ENCODE results near the gene SMYD5.

SMYD5 gene

DNA sequence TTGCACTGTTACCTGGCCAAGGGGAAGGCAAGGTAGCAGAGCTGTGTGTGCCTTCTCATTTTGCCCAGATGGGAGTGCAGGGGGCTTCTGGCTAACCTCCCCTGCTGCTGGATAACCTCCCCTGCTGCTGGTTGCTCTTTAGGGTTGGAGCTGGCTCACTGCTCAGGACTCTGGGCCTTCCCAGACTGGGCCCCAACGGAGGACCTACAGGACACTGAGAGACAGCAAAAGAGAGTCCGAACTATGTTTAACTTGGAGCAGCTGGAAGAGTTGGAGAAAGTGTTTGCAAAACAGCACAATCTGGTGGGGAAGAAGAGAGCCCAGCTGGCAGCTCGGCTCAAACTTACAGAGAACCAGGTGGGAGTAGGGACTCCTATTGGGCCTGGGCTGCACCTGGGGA, 5.8 kb upstream of the SMYD5 start:
- no peak for DNase-seq

DNA sequence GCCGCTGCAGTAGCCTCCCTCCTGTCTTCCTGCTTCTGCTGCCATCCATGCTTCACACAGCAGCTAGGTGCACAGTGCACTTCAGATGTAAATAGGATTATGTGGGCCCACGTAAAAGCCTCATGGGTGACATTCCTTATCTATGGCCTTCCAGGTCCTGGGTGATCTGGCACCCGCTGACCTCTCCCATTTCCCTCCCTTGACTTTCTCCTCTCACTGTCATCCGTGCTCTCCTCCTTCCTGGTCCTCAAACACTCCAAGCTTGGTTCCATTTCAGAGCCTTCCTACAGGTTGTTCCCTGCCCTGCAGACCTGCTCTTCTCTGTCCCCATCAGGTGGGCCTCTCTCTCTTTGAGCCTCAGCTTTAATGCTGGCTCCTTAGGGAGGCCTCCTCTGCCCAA, 4.0 kb upstream of the SMYD5 start:
- no peak for DNase-seq

DNA sequence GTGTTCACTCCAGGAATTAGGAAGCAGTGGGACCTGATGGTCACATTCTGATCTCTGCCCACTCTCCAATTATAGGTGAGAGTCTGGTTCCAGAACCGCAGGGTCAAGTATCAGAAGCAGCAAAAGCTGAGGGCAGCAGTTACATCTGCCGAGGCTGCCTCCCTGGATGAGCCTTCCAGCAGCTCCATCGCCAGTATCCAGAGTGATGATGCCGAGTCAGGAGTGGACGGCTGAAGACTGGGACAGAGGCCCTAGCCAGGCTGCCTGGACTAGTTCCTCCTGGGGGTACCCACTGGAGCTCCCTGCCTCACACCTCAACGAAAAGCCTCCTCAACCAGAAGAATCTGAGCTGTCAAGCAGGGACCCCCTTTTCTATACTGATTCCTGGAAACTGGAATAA, 3.3 kb upstream of the SMYD5 start:
- DNase-seq: no peak

DNA sequence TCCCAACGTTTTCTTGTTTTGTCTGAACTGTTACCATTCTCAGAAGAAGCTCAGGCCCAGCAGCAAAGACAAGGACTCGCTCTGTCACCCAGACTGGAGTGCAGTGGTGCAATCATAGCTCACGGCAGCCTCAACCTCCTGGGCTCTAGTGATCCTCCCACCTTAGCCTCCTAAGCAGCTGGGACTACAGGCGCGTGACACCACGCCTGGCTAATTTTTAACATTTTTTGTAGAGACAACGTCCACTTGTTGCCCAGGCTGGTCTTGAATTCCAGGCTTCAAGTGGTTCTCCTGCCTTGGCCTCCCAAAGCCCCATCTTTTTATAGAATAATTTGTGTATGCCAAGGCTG, 2.0 kb upstream of the SMYD5 start:
- DNase-seq: no peak

DNA sequence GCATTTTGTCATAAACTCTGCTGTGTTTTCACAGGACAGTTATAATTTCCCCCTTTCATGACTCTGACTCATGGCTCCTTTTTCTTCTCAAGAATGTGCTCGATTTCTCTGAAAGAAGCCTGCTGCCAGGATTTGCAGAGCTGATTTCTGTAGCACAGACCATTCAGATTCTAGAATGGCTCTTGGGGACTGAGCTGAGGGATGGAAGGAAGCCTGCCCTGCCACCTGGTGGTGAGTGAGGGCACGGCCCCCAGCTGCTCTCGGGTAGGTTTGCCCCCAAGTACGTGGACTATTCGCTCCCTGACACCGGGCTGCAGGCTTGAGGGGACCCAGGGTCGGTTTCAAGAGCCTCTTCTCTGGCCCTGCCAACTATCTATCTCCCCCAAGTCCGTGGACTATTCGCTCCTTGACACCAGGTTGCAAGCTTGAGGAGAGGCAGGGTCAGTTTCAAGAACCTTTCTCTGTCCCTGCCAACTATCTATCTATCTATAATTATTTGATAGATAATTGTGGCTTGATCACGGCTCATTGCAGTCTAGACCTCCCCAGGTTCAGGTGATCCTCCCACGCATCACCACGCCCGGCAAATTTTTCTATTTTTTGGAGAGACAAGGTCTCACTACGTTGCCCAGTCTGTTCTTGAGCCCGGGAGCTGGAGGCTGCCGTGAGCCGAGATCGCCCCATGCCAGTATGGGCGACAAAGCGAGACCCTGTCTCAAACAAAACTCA, 1.4 kb upstream of the SMYD5 start:
- peak; percentile 78 for DNase-seq

DNA sequence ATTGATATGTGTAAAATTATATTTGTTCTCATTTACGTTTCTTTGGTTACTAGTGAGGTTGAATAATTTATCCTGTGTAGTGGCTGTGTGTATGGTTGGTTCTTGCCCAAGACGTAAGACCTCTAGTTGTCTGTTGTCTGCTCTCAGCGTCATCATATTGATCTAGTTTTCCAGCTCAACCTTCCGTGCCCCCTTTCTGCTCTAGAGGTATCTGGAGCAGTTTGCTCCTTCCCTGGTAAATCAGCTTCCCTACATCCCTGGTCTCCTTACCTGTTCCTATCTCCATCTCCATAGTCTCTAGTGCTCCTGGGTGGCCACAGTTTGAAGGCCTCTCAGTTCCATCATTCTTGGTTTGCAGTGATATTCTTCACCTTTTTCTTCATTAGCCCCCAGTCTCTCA, 1.2 kb downstream of the SMYD5 start:
- DNase-seq: no peak

DNA sequence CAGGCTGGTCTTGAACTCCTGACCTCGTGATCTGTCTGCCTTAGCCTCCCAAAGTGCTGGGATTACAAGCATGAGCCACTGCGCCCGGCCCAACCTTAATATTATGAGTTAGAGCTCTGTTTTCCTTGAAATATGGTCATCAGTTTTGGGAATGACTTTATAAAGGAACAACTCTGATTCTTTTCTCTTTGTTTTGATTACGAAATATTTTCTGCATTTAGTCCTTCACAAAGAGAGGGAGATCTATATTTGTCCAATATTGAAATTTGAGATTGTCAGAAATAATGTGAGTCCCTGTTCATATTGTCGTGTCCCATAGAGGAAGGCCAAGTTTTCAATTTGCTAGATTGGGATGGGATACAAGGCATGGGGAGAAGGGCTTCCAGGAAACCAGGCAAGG, 3.1 kb downstream of the SMYD5 start:
- no peak for DNase-seq

DNA sequence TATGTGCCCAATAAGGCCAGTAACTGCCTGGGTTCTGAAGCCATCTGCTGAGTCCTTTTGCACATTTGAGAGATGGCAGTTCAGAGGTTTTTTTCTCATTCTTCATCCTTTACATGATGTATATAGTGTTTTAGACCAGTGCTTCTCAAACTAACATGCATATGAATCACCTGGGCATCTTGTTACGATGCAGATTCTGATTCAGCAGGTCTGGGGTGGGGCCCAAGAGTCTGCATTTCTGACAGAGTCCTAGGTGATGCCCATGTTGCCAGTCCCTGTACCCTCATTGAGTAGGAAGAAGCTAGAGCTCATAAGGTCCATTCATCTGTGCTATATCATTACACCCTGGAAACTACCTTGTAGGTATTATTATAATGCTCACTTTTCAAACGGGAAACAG, 3.8 kb downstream of the SMYD5 start:
- no peak for DNase-seq

DNA sequence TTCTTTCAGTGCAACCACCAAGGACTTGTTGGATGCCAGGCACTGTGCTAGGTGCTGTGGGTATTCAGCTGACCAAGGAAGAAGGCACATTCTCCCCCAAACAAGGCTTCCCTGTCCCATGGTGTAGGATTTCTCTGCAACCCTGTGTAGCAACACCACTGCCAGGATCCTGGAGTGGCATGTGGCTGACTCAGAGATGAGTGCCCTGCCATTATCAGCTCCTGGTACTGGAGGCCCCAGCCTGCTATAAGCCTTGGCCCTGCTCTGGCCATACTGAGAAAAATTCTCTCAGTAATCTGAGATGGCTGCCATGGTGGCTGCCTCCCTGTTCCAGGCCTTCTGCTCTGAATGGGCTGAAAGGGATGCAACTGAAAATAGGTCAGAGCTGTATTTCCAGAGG, 4.3 kb downstream of the SMYD5 start:
- no peak for DNase-seq

DNA sequence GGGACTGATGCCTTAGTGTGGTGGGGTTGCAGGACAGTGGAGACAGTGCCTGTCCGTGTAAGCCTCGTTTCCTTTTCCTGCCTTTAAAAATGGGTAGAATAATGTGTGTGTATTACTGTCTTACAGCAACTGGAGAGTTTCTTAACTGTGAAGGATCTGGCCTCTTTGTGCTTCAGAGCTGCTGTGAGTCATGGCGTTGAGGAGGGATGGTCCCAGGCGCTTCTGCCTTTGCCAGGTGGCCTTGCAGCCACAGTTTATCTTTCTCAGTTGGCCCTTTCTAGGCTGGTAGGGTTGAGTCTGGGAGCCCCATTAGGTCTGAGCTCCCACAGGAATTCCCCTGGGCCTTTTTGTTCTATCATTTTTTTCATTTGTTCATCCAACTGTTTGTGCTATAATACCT, 9.8 kb downstream of the SMYD5 start:
- no peak for DNase-seq

DNA sequence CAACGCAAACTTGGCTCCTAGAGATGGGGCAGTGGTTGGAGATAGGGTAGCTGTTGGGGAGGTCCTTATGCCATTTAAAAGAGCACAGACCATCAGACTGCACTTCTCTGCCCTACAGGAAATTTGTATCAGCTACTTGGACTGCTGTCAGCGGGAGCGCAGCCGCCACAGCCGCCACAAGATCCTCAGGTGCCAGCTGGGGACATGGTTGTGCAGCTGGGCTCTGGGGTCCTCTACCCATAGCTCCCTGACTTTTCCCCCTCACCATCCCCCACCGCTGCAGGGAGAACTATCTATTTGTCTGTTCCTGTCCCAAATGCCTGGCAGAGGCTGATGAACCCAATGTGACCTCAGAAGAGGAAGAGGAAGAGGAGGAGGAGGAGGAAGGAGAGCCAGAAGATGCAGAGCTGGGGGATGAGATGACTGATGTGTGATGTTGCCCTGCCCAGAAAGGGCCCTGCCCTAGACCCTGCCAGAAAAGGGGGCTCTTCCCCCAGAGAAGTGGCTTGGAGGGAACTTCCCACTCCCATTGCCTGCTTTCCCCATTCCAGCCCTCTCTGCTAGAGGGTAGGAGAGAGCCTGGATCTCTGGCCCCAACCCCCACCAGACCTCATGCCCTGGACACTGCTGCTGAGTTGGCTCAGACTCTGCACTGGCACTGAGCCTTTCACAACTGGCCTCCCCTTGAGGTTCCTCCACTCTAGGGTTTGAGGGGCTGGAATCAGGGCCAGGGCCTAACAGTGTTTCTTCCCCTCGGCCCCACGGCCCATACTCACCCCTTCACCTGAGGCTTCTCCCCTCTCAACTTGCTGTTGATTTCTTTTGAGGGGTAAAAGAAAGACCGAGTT, 11.7 kb downstream of the SMYD5 start:
- DNase-seq: no peak

DNA sequence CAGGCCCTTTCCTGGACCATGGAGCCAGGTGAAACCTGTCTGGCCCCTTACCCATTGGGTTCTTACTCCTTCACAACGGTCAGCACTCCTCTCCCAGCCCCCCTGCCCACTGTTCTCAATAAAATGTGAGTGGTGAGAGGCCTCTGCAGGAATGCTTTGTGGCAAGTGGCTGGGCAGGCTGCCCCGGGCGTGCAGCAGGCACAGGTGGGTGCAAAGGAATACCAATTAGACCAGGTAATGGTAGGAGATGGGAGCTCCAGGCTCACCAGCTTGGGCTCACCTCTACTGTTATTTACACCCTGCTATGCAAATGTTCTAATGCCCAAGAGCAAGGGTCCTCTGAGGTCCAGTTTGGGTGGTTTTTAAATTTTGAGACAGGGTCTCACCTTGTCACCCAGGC, 13.0 kb downstream of the SMYD5 start:
- DNase-seq: no peak

DNA sequence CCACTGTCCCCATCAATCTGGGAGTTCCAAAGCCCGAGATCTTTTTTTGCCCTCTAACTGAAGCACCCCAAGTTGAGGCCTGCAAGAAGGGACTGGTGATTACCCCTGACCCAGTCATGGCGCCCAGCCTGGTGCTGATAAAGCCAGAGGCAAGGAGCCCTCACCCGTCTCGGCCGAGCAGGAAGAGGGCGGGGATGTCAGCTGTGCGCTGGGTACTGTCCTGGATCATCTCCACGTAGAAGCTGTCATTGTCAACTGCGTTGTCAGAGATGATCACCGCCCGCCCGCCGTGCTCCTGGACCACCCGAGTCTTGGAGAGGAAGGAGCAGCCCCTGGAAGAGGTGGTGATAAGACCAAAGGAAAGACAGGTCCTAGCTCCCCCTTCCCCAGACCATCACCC, 14.6 kb downstream of the SMYD5 start:
- no peak for DNase-seq

DNA sequence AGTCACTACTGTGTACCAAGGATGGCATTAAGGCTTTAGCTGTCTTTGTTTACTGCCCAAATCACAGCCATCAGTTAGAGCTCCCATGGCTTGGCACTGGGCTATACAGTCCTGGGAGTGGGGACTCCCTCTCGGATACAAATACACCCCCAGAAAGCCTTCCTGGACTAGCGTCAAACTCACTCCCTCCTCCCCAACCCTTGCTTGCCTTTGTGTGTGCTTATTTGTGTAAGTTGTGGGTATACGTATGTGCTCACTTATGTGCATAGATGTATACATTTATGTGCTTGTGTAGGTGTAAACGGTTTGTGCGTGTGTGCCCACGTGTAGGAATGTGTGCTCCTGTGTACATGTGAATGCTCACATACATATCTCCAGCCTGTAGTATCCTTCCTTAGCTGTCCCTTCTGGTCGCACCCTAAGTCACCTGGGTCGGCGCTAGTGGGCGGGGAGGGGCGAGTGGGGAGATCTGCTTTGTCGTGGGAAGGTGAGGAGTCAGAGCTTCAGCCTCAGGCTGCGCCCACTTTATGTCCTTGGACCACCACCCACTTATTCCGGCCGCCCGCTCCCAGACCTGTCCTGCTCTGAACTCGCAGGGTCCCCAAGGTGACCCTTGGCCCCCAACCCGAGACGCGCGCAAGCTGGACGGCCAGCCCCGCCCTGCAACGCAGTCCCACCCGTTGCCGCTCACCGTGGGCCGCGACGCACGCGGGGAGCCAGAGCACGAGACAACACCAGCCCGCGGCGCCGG, 18.5 kb downstream of the SMYD5 start:
- peak; percentile 33 for DNase-seq

DNA sequence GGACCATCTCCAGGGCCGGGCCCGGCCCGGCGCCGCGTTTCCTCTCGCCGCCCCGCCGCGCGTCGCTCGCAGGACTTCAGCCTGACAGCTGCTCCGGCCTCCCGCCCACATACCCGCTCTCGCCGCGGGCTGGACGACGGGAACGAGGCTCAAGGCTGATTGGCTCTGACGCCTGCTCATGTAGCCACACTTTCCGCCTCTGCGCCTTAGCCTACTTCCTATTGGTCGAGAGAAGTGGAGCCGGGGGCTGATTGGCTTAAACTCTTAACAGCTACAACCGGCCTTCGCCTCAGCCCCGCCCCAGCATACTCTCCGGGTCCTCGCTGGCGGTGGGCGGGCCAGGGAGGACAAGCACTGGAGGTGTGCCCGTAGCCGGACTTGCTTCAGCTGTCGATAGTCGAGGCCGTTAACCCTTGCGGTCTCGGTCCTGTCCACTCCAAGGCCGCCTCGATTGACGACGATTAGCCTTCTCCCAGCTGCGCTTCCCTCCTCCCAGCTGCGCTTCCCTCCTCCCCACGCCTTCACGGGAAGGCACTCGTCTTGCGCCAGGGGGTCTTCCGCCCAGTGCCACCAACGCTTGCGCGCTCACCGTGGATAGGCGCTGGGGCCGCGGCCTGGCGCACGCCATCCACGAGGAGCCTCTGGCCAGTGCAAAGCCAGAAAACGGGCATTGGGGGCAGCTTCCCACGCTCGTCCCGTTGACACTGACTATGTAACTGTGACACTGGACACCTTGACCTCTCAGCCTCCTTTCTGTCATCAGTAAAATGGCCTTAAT, 19.3 kb downstream of the SMYD5 start, which contains the start of gene PRADC1:
PRADC1 (minus strand) TSS at position 86 of the 778 bp plus-strand sequence; CDS start at position 7, 79 bp downstream.
- DNase-seq: peak; percentile 96

DNA sequence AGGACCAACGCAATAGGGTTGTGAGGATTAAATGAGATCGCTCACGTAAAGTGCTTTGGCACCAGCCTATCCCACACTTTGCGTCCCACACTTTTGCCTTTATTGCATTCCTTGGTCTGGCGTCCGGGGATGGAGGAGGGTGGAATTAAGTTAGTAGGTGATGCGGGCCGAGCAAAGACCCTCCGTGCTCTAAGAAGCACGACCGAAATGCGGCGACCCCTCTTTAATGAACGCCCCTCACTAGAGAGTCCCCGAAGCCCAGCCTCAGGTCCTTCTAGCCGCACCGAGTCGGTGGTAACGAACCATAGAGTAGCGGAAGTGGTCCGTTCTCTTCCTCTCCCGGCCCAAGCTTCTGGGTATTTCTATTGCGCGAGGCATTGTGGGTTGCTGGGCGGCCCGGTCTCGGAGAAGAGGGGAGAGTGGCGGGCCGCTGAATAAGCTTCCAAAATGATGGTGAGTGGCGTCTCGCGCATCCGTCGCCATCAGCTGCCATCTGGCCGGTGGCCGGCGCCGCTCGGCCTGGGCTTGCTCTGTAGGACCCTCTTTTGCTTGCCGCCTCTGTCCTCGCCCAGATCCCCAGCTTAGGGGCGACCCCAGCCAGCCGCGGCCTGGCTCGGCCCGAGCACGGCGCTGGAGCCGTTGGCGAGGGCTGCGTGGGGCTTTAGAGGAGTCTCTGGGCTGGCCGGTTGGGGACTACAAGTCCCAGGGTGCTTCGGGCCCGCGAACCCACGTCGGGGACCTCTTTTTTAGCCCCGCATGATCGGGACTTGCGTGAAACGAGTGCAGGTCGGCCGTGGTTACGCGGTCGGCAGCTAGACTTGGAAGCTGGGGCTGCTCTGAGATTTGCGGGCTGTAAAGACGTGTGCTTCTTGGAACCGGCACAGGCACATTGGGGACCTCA, 20.1 kb downstream of the SMYD5 start, which contains the start of gene CCT7:
CCT7 (plus strand) TSS at position 377 of the 901 bp plus-strand sequence; CDS start at position 448, 71 bp downstream.
- DNase-seq: peak; percentile 89

DNA sequence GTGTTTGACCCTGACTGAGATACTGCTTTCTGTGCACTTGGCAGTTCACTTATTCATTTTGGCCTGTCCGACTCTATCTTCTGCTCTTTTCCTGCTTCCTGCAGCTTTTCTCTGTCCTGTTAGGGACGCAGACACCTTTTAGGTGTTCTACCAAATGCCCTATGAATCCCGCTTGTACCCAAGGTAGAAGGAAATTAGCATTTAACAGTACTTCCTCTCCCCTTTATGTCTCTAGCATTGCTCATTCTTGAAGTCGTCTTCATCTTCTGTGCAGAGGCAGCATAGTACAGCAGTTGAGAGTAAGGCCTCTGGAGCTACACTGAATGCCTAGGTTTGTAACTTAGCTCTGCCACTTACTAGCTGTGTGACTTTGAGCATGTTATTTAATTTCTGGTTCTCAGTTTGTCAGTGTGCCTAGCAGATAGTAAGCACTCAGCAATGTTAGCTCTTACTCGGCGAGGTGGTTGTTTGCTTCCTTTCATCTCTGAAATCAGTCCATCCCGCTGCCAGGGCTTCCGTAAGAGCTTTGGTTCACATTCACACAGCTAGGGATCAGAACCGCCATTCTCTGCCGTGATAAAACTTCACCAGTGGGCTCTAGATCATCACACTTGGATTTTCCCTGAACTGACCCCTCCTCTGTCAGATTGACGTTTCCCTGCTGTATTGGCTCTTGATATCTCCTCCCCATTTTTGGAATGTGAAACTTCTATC, 21.4 kb downstream of the SMYD5 start:
- no peak for DNase-seq

DNA sequence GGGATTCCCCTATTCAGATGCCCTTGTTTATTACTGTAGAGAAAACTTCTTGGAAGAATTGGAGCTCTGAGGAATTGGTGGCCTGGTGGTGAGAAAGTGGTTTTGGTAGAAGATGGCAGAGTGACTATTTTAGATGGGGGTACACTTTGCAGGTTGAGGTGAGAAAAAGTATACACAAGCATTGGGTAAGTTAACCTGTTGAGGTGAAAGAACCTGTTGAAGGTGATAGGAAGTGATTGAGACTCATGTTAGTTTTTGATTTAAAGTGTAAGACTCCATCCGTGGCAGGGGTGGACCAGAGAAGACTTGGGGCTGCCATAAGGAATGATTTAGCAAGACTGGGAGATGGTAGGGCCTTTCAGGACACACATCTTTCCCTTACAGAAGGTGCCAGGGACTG, 23.1 kb downstream of the SMYD5 start:
- DNase-seq: no peak

DNA sequence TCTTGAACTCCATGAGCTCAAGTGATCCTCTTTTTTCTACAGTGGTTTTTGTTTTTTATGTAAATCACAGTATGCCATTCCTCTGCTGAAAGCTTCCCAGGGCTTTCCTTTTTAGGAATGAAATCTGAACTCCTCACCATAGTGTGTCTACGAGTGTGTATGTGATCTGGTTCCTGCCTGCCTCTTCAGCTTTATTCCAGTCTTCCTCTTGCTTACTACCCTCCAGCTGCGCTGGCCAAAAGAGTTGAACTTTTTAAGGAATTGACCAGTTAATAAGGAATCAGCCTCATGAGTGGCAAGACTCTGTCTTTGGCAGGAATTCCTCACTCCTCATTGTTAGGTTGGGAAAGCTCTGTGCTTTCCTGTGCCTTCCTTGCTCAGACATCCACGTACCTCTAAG, 24.1 kb downstream of the SMYD5 start:
- no peak for DNase-seq

DNA sequence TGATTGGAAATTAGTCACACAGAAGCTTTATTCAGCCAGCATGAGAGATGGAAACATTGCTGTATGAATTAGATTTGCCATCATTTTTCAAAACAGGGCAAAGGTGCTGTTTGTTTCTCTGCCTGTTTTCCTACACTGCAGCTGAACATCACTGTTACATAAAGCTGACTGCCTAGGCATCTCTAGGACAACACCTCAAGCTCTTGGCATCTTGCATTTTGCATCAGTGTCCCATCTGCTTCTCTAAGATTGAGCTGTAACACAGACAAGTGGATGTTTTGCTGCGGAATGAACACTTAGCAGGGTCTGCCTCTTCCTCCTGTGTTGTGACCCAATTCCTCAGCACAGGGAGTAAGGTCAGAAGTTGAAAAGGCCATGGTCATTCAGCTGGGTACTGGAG, 24.9 kb downstream of the SMYD5 start:
- DNase-seq: no peak

DNA sequence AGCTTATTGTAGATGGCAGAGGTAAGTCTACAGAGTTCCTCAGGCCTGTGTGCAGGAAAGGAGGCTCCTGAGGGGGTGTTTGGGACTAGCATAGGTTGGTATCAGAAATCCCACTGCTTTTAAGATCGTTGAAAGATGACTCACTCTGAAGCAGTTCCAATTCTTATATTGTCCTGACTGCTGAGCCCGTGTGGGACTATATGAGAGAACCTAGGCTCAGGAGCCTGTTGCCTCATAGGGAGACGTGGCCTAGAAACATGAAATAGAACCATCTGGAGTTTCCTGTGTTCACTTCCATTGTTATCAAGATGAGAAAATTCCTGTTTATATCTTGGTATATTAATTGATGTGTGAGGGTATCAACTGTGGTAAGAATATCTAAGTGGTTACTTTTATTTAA, 25.7 kb downstream of the SMYD5 start:
- DNase-seq: no peak
